ENCODE results near the gene PLCL2. TPM values are rescaled to one million over a fixed set of nuclear protein-coding genes. Genes with fewer than 3 reads are reported as not detected.

Gene PLCL2
- total RNA-seq, 1 donor from 2014 or later, result 15.2 TPM

DNA sequence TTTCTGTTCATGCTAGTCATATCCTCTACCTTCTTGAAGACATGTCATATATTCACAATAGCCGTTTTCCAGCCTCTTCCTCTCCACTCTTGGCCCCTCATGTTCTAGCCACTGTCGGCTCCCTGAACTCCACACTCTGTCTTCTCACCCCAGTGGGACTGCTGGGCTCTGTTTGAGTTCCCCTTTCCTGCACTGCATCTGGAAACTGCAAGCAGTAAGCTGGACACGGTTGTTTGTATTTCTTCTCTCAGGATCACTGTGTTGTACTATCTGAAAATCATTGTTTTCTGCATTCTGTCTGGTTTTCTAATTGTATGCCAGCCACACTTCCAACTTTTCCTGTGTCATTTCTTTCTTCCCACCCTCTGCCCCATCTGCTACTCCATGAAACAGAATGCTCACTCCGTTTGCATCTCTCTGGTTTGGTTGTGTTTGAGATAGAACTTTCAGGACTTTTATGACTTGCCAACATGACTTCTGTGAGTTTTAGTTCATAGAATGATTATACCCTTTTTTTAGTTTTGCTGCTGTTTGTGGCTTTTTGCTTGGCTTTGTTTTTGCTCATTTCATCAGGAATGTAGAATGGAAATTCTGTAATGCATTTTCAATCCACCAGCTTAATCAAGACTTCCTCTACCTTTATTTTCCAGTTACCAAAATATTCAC, 192.3 kb downstream of the PLCL2 start:
- intact Hi-C loops (cut with micrococcal nuclease), result no loop called here
- peaks cover 63% of the 10 kb centered on the region for H3K36me3 Mint-ChIP-seq (ENCODE audit: low read depth)
- H3K27ac Mint-ChIP-seq, result peak overlapping the region; percentile 31
- H3K4me3 Mint-ChIP-seq, result peak overlapping the region; percentile 18
- H3K27me3 Mint-ChIP-seq, result no peaks in the 10 kb centered on the region
- H3K4me1 Mint-ChIP-seq, result peaks cover 65% of the 10 kb centered on the region
- peaks cover 14% of the 10 kb centered on the region for H3K9me3 Mint-ChIP-seq
- DNase-seq, result peak; percentile 52

DNA sequence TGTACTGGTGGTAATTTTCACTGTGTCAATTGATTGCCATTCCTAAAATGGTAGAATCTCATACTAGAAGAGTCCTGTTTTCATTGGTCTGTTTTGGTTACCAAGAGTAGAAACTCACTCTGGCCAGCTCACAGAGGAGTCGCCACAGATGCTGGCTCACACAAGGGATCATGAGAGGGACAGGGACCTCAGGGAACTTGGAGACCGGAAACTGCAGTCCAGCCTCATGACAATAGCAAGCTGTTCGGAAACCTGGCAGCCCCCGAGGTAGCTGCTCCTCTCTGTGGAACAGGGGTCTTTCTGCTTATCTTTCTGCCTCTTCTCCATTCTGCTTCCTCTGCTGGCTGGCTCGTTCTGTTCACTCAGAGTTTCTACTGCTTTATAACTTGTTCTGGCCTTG, 192.9 kb downstream of the PLCL2 start:
- H3K4me3 Mint-ChIP-seq, result no peak overlapping the region
- intact Hi-C loops (cut with micrococcal nuclease), result no loop called here
- DNase-seq, result peak; percentile 51
- peaks cover 14% of the 10 kb centered on the region for H3K9me3 Mint-ChIP-seq
- H3K4me1 Mint-ChIP-seq, result peaks cover 65% of the 10 kb centered on the region
- H3K27ac Mint-ChIP-seq, result peak overlapping the region; percentile 16
- H3K36me3 Mint-ChIP-seq (ENCODE audit: low read depth), result peaks cover 68% of the 10 kb centered on the region
- H3K27me3 Mint-ChIP-seq, result no peaks in the 10 kb centered on the region

DNA sequence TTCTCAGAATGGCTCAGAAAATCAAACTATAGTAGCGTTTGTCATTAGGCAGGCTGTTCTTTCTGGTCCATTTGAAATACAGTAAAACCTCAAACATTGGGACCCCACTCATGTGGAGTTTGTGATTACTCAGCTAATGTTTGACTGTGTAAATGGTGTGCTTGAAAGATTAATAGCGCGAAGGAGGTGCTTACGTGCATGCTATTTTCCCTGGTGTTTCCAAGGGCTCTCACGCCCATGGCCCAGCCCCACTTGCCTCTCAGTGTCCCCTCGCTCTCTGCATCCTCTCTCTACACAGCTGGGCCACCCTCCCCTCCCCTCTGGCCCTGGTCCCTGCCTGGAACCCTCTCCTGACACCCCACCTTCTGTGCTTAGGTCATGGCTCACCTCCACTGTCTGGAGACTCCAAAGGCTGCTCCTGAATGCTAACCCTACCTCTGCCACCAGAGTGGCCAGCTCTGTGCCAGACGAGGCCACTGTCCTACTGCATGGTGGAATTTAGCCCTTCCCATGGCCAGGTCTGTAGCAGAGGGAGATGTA, 194.2 kb downstream of the PLCL2 start:
- Mint-ChIP-seq H3K4me1 (peaks cover 61% of the 10 kb centered on the region), H3K36me3 (ENCODE audit: low read depth) (peaks cover 72% of the 10 kb centered on the region), H3K27me3 (no peaks in the 10 kb centered on the region), H3K9me3 (peaks cover 22% of the 10 kb centered on the region), H3K4me3 (no peak overlapping the region), H3K27ac (no peak overlapping the region)
- DNase-seq, result peak; percentile 50
- intact Hi-C loops (cut with micrococcal nuclease), result no loop called here

DNA sequence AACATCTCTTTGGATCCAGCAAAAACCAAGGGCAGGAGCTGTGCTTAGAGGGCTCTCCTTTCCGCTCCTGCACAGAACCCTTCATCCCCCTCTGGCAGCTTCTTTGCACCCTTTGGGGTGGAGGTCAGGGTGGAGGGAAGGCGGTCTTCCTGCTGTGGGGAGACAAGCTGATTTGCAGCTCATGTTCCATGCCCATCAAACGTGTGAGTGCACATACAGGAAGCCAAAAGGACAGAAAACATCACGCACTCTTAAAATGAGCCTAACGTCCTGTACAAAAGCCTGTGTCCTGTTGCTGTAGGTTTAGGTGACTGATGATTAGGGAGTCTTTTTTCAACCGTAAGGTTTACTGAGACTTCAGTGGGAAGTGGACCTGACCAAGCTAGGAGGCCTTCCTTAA, 195.2 kb downstream of the PLCL2 start:
- peak; percentile 73 for DNase-seq
- Mint-ChIP-seq H3K27ac (peak overlapping the region; percentile 84), H3K36me3 (ENCODE audit: low read depth) (peaks cover 75% of the 10 kb centered on the region), H3K4me1 (peaks cover 52% of the 10 kb centered on the region), H3K27me3 (no peaks in the 10 kb centered on the region), H3K9me3 (peaks cover 22% of the 10 kb centered on the region), H3K4me3 (peak overlapping the region; percentile 45)
- intact Hi-C loops (cut with micrococcal nuclease), result loop anchor here (5.0 kb wide), 1 partner anchor 193 kb away; no protein-coding TSS in a partner anchor

DNA sequence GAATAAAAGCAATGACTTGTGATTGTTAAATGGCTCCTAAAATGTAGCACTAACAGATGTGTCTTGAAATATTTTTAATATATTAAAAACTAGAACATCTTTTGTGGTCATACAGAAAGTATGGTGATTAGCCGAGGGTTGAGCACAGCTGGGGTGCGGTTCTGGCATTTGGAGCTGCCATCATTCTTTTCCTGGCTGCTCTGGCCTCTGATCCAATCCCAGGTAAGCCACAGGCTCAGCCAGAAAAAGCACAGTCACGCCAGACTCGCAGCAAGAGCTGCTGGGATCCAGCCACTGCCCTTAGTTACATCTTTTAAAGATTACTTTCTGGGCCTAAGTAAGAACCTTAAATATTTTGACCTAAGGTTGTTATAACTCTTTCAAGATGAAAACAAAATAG, 196.8 kb downstream of the PLCL2 start:
- peaks cover 74% of the 10 kb centered on the region for H3K36me3 Mint-ChIP-seq (ENCODE audit: low read depth)
- no peaks in the 10 kb centered on the region for H3K27me3 Mint-ChIP-seq

DNA sequence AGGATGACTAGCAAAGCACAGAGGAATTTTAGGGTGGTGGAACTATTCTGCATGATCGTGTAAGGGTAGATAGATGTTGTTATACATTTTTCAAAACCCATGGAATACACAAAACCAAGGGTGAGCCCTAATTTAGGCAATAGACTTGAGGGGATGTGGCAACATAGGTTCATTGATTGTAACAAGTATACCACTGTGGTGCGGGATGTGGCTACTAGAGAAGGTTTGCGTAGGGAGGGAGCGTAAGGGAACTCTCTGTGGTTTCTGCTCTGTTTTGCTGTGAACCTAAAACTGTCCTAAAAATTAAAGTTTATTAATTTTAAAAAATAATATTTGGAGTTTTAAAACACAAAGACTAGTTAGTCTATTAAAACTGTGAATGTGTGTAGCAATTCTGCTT, 202.8 kb downstream of the PLCL2 start:
- intact Hi-C loops (cut with micrococcal nuclease), result loop anchor here (5.0 kb wide), 2 partner anchors 40 to 65 kb away; no protein-coding TSS in a partner anchor
- Mint-ChIP-seq H3K27ac (no peak overlapping the region), H3K9me3 (peaks cover 18% of the 10 kb centered on the region), H3K27me3 (no peaks in the 10 kb centered on the region), H3K36me3 (ENCODE audit: low read depth) (peaks cover 69% of the 10 kb centered on the region), H3K4me3 (peak overlapping the region; percentile 4), H3K4me1 (peaks cover 38% of the 10 kb centered on the region)
- DNase-seq, result peak; percentile 67

More for the DNA sequence above, 196.8 kb downstream of the PLCL2 start:
- Mint-ChIP-seq H3K4me1 (peaks cover 48% of the 10 kb centered on the region), H3K27ac (no peak overlapping the region), H3K4me3 (no peak overlapping the region), H3K9me3 (peaks cover 17% of the 10 kb centered on the region)
- intact Hi-C loops (cut with micrococcal nuclease), result loop anchor here (5.0 kb wide), 1 partner anchor 194 kb away; no protein-coding TSS in a partner anchor
- DNase-seq, result peak; percentile 37

DNA sequence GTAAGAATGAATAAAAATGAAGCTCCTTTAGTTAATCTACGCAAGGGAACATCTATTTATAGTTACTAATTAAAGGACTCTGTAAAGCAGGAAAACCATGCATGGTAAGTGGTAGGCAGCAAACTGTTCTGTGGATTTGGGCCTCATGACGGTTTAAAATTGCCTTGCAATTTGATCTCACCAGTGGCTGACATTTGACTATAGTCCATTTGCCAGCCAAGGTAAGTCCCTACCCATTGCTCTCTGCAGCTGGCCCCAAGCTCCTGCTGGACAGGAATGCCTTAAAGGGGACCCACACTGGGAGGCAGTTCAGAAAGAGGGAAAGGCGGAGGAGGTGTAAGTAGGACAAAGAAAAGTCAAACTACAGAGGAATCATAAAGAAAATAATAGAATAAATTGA, 203.3 kb downstream of the PLCL2 start:
- DNase-seq, result no peak
- Mint-ChIP-seq H3K36me3 (ENCODE audit: low read depth) (peaks cover 70% of the 10 kb centered on the region), H3K27ac (no peak overlapping the region), H3K4me1 (peaks cover 36% of the 10 kb centered on the region), H3K4me3 (peak overlapping the region; percentile 30), H3K9me3 (peaks cover 16% of the 10 kb centered on the region), H3K27me3 (no peaks in the 10 kb centered on the region)
- intact Hi-C loops (cut with micrococcal nuclease), result loop anchor here (5.0 kb wide), 2 partner anchors 41 to 64 kb away; no protein-coding TSS in a partner anchor

DNA sequence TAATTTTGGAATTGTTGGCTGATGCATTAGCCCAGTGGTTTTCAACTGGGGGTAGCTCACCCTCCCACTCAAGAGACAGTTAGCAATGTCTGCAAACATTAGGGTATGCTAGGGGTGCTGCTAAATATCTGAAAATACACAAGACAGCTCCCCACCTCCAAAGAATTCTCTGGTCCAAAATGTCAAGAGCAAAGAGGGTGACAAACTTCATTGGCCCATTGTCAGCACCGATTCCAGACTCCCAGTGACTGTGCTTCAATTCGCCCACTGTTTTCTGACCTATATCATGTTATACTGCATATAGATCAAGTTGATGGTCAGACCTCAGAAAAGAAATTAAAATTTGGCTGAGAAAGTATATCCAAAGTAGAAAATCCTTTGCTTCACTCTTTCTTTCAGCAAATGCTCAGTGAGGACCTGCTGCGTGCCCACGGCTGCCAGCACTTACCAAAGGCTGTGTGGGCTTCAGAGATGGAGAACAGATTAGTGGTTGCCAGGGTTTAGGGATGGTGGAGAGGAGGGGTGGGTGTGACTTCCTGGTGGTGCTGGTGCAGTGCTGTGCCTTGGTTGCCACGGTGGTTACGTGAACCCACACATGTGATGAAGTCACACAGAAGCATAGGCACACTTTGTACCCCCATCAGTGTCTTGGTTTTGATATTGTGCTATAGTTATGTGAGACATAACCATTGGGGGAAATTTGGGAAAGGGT, 204.0 kb downstream of the PLCL2 start:
- Mint-ChIP-seq H3K27me3 (no peaks in the 10 kb centered on the region), H3K9me3 (peaks cover 11% of the 10 kb centered on the region), H3K4me1 (peaks cover 34% of the 10 kb centered on the region), H3K27ac (no peak overlapping the region), H3K36me3 (ENCODE audit: low read depth) (peaks cover 66% of the 10 kb centered on the region), H3K4me3 (peak overlapping the region; percentile 20)
- peak; percentile 73 for DNase-seq
- intact Hi-C loops (cut with micrococcal nuclease), result loop anchor here (5.0 kb wide), 2 partner anchors 41 to 64 kb away; no protein-coding TSS in a partner anchor

DNA sequence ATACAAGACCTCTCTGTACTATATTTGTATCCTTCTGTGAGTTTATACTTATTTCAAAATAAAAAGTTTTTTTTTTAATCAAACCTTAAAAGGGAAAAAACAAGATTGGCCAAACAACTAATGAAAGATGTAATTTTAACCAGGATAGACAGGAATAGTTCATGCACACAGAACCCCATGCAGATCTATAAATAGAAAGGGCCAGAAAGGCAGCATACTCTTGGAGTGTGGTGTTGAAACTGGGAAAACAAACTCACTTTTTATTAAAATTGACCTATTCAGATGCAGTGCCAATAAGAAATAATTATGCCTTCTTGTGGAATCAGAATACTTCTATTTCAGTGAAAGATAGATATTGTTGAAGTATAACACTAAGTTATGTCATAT, 204.6 kb downstream of the PLCL2 start:
- intact Hi-C loops (cut with micrococcal nuclease), result loop anchor here (5.0 kb wide), 2 partner anchors 42 to 63 kb away; no protein-coding TSS in a partner anchor
- peaks cover 62% of the 10 kb centered on the region for H3K36me3 Mint-ChIP-seq (ENCODE audit: low read depth)
- no peak overlapping the region for H3K27ac Mint-ChIP-seq
- no peak for DNase-seq
- no peak overlapping the region for H3K4me3 Mint-ChIP-seq
- peaks cover 11% of the 10 kb centered on the region for H3K9me3 Mint-ChIP-seq
- H3K27me3 Mint-ChIP-seq, result no peaks in the 10 kb centered on the region
- H3K4me1 Mint-ChIP-seq, result peaks cover 34% of the 10 kb centered on the region

DNA sequence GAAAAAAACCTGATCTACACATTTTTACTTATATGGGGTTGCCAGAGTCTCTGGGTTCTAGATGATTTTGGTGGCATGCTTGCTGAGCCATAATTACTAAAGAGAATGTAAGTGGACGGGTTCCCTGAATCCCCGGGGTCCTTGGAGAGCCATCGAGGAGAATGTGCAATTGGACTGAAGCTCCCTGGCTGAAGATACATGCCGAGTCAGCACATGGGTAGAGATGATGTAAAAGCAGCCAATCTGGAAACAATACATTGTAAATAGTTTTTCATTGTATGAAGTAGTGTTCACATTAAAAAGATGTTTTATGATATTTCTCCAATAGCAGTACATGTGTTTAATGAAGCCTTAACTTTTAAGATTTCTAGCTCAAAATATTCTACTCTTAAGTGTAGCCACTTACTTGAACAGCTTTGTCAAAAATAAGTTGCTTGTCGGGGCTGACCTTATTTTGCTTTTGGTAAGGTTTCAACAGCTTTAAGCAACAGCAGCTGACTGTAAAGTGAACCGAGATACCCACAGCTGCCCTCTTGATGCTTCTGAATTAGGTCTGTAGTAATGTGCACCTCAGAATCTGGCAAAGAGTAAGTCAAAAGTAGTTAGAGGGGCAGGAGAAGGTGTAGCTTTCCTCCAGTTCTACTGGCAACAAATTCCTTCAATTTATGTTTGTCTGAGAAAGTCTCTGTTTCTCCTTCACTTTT, 205.7 kb downstream of the PLCL2 start:
- H3K9me3 Mint-ChIP-seq, result peaks cover 11% of the 10 kb centered on the region
- intact Hi-C loops (cut with micrococcal nuclease), result no loop called here
- H3K4me1 Mint-ChIP-seq, result peaks cover 34% of the 10 kb centered on the region
- H3K27ac Mint-ChIP-seq, result no peak overlapping the region
- no peak overlapping the region for H3K4me3 Mint-ChIP-seq
- H3K36me3 Mint-ChIP-seq (ENCODE audit: low read depth), result peaks cover 56% of the 10 kb centered on the region
- no peak for DNase-seq
- H3K27me3 Mint-ChIP-seq, result no peaks in the 10 kb centered on the region

DNA sequence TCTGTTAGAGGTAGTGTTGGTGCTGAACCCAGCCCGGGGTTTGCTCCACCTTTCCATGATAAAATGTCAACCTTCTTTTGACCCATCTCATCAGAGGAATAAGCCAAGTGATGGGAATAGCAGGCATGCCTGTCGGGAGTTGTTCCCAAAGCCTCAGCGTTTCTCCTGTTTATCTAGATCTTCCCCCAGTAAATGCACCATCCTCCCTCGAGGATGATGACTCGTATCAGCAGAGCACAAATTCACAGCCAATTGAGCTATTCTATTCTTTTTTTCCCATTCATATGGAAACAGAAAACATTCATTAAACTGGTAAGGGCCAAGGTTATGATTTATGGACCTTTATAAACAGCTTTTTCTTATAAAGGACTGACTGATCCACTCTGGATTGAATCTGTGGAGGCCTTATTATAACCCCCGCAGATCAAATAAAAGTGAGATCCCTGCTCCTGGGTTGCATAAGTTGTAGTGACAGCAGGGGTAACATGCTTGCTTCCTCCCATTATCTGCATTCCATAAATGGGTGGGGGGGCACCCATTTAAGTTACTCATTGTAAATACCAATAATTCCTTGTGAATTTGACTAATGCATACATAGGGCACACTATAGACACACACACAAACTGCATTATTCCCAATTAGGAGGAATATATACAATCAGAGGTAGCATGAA, 207.3 kb downstream of the PLCL2 start:
- intact Hi-C loops (cut with micrococcal nuclease), result no loop called here
- H3K4me3 Mint-ChIP-seq, result no peak overlapping the region
- H3K9me3 Mint-ChIP-seq, result peaks cover 3% of the 10 kb centered on the region
- peaks cover 22% of the 10 kb centered on the region for H3K4me1 Mint-ChIP-seq
- H3K27ac Mint-ChIP-seq, result no peak overlapping the region
- no peak for DNase-seq
- H3K36me3 Mint-ChIP-seq (ENCODE audit: low read depth), result peaks cover 41% of the 10 kb centered on the region
- H3K27me3 Mint-ChIP-seq, result no peaks in the 10 kb centered on the region

DNA sequence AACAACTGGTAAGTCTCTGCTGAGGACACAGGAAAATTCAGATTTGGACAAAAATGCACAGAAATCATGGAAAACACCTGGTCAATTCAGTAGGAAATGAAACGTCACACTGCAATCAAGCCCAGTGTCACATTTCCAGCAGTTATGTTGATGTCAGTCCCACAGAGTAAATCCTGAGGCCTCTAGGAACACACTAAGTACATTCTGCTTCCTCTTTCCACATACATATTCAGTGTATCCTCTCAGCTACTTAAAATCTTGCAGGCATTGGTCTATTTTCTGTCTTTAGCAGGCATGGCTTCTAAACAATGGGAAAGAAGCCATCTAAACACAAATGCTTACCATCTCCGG, 207.8 kb downstream of the PLCL2 start:
- Mint-ChIP-seq H3K9me3 (no peaks in the 10 kb centered on the region), H3K27me3 (no peaks in the 10 kb centered on the region), H3K27ac (no peak overlapping the region), H3K36me3 (ENCODE audit: low read depth) (peaks cover 36% of the 10 kb centered on the region), H3K4me3 (no peak overlapping the region), H3K4me1 (peaks cover 17% of the 10 kb centered on the region)
- intact Hi-C loops (cut with micrococcal nuclease), result no loop called here
- DNase-seq, result no peak

DNA sequence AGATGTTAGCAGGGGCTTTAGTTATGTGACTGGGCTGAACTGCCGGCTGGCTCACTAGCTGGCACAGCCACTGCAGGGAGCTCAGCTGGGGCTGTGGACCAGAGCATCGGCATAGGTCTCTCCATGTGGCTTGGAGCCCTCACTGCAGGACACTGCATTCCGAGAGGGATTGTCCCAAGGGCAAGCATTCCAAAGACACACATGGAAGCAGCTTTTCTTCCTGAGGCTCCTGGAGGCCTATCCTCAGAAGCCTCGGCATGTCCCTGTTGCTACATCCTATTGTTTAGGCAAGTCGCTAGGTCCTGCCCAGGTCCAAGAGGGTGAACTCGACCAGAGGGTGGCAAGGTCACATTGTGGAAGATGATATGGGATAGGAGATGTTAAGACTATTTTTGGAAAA, 209.8 kb downstream of the PLCL2 start:
- Mint-ChIP-seq H3K36me3 (ENCODE audit: low read depth) (peaks cover 26% of the 10 kb centered on the region), H3K4me1 (peaks cover 4% of the 10 kb centered on the region), H3K27ac (no peak overlapping the region), H3K27me3 (no peaks in the 10 kb centered on the region), H3K4me3 (no peak overlapping the region), H3K9me3 (no peaks in the 10 kb centered on the region)
- DNase-seq, result peak; percentile 48
- intact Hi-C loops (cut with micrococcal nuclease), result no loop called here

Measured in activated CD4-positive, alpha-beta T cell treated with anti-CD3 and anti-CD28 coated beads, Interleukin-2, amount 10 ng/mL, durations not matched to agents 24 days and 14 days (primary cell).